Progenitor cell of endocrine pancreas (in vitro differentiated cells): Measurements from ENCODE around the gene SLAMF9. TPM values are rescaled to one million over a fixed set of nuclear protein-coding genes. Genes with fewer than 3 reads are reported as not detected.

Source experiments
- DNase-seq: peaks from one replicate; pipeline ENCODE4 v3.0.0; 2021; ENCODE audit warnings: low spot score; ENCODE audit not compliant: unreplicated experiment
- H3K27ac Mint-ChIP-seq: 2 replicates; pipeline ENCODE4 v1.8.0; 2021; ENCODE audit warnings: mild to moderate bottlenecking, moderate library complexity, mixed read lengths
- H3K27me3 Mint-ChIP-seq: 2 replicates; pipeline ENCODE4 v1.8.0; 2021; ENCODE audit warnings: mixed read lengths
- H3K36me3 Mint-ChIP-seq: 2 replicates; pipeline ENCODE4 v1.8.0; 2022; ENCODE audit warnings: mixed read lengths; ENCODE audit not compliant: insufficient read depth
- H3K4me1 Mint-ChIP-seq: 2 replicates; pipeline ENCODE4 v1.8.0; 2021; ENCODE audit warnings: low read depth, mixed read lengths
- H3K4me3 Mint-ChIP-seq: 2 replicates; pipeline ENCODE4 v1.8.0; 2021; ENCODE audit warnings: low read depth, mild to moderate bottlenecking, moderate library complexity, mixed read lengths
- H3K9me3 Mint-ChIP-seq: 2 replicates; pipeline ENCODE4 v1.8.0; 2021; ENCODE audit warnings: low read depth, mixed read lengths
- CTCF ChIP-seq: fragments of 200-600 bp; sonication (generic); IDR thresholded peaks from one replicate; pipeline ENCODE4 v1.5.0; 2021; ENCODE audit warnings: antibody characterized with exemption, mild to moderate bottlenecking; ENCODE audit not compliant: unreplicated experiment
- total RNA-seq: library from RNA; stranded (reverse); gene quantifications from 2 replicates; pipeline ENCODE4 v1.2.1, GENCODE V29; 2021

The SLAMF9 gene
- total RNA-seq, 1 donor from 2014 or later, result not detected

GRCh38 chr1:159949981-159950381, 4.1 kb downstream of the SLAMF9 start:
- peaks cover 45% of the 10 kb centered on the region for H3K27me3 Mint-ChIP-seq
- DNase-seq, result no peak
- H3K4me1 Mint-ChIP-seq, result peaks cover 11% of the 10 kb centered on the region
- H3K4me3 Mint-ChIP-seq, result no peak overlapping the region
- TF ChIP-seq CTCF, result no peak
- no peaks in the 10 kb centered on the region for H3K36me3 Mint-ChIP-seq
- H3K9me3 Mint-ChIP-seq, result no peaks in the 10 kb centered on the region
- H3K27ac Mint-ChIP-seq, result peak overlapping the region; percentile 28

GRCh38 chr1:159949123-159949522, 4.9 kb downstream of the SLAMF9 start:
- Mint-ChIP-seq H3K9me3 (no peaks in the 10 kb centered on the region), H3K4me1 (peaks cover 19% of the 10 kb centered on the region), H3K4me3 (no peak overlapping the region), H3K27me3 (peaks cover 41% of the 10 kb centered on the region), H3K27ac (peak overlapping the region; percentile 67), H3K36me3 (no peaks in the 10 kb centered on the region)
- TF ChIP-seq CTCF, result no peak
- no peak for DNase-seq

- no peak for DNase-seq
- no peak for TF ChIP-seq CTCF
- H3K4me3 Mint-ChIP-seq, result no peak overlapping the region
- no peaks in the 10 kb centered on the region for H3K36me3 Mint-ChIP-seq
- peaks cover 25% of the 10 kb centered on the region for H3K4me1 Mint-ChIP-seq
- H3K27me3 Mint-ChIP-seq, result peaks cover 35% of the 10 kb centered on the region
- no peaks in the 10 kb centered on the region for H3K9me3 Mint-ChIP-seq
- H3K27ac Mint-ChIP-seq, result no peak overlapping the region
Observed at GRCh38 chr1:159947942-159948341, 6.1 kb downstream of the SLAMF9 start.

GRCh38 chr1:159946242-159947187, 7.5 kb downstream of the SLAMF9 start:
- peaks cover 24% of the 10 kb centered on the region for H3K27me3 Mint-ChIP-seq

More at GRCh38 chr1:159946242-159947187, 7.5 kb downstream of the SLAMF9 start:
- Mint-ChIP-seq H3K36me3 (peaks cover 2% of the 10 kb centered on the region), H3K27ac (no peak overlapping the region), H3K4me1 (peaks cover 35% of the 10 kb centered on the region), H3K4me3 (peak overlapping the region; percentile 90), H3K9me3 (no peaks in the 10 kb centered on the region)
- DNase-seq, result no peak
- TF ChIP-seq CTCF, result no peak
